HCT116 (cell line): Measurements from ENCODE around the gene ALK. TPM values are rescaled to one million over a fixed set of nuclear protein-coding genes. Genes with fewer than 3 reads are reported as not detected.

Experiments used
- ATAC-seq: fragments of 200-7000 bp; cut with Tn5 transposase; 2 replicates; pipeline ENCODE4 v1.9.1; 2020; ENCODE audit warnings: mild to moderate bottlenecking, moderate library complexity
- BruUV-seq: library from RNA; stranded (reverse); fragments of 400-500 nt; replicated peaks from 2 replicates; lab custom pipeline; 2021; lab: Mats Ljungman, UMichigan
- CTCF ChIA-PET: fragments of 300-600 bp; sonication (Branson Sonifier 250); formaldehyde crosslinking; loops from one replicate; lab custom pipeline; 2021; ENCODE audit warnings: antibody characterized with exemption; lab: Charles Lee
- POLR2A ChIA-PET: fragments of 300-600, 350-600 bp; sonication (Branson Sonifier 250); formaldehyde crosslinking; loops from one replicate; lab custom pipeline; 2021; ENCODE audit warnings: antibody characterized with exemption; lab: Charles Lee
- RAD21 ChIA-PET, 2 experiments: fragments of 300-600 bp; sonication (Branson Sonifier 250); formaldehyde crosslinking; loops; one replicate each; lab custom pipeline; 2023; ENCODE audit warnings: low total read pairs in 2 of 2; ENCODE audit not compliant: uncharacterized antibody in 2 of 2, unreplicated experiment in 2 of 2, low non-redundant PET in 1 of 2; lab: Charles Lee
- DNase-seq: peaks from one replicate; pipeline ENCODE4 v3.0.0-alpha.2; 2010; ENCODE audit warnings: low read depth, low spot score
- H2AFZ ChIP-seq: fragments of 200-600 bp; shearing (Covaris generic), sonication (generic); 2 replicates; pipeline ENCODE4 v1.6.1; 2017; ENCODE audit warnings: low read depth, mixed run types, mixed read lengths, antibody characterized with exemption, low read length; ENCODE audit not compliant: poor library complexity, severe bottlenecking
- H3K27ac ChIP-seq: 2 replicates; pipeline ENCODE4 v1.5.1; 2012; ENCODE audit warnings: low read depth, low read length
- H3K27me3 ChIP-seq: fragments of 200-600 bp; sonication (generic); 2 replicates; pipeline ENCODE4 v1.6.1; 2016; ENCODE audit warnings: mixed run types, low read length, mixed read lengths; ENCODE audit not compliant: insufficient read depth
- H3K36me3 ChIP-seq, 2 experiments: fragments of 200-500 bp in 1 of 2; fragments of 200-600 bp in 1 of 2; sonication (Bioruptor generic) in 1 of 2; sonication (generic) in 1 of 2; 2 replicates each; pipeline versions ENCODE4 v1.5.1 to v1.6.1; 2014 to 2016; ENCODE audit warnings: low read length in 2 of 2, inconsistent platforms in 1 of 2, mixed read lengths in 1 of 2, mixed run types in 1 of 2; ENCODE audit not compliant: insufficient read depth in 2 of 2, control insufficient read depth in 1 of 2
- H3K4me1 ChIP-seq, 2 experiments: fragments of 200-600 bp in 1 of 2; sonication (generic) in 1 of 2; 2 replicates each; pipeline versions ENCODE4 v1.5.1 to v1.6.1; 2012 to 2017; ENCODE audit warnings: low read length in 2 of 2, inconsistent platforms in 1 of 2, mild to moderate bottlenecking in 1 of 2, mixed read lengths in 1 of 2, mixed run types in 1 of 2, moderate library complexity in 1 of 2; ENCODE audit not compliant: insufficient read depth in 2 of 2, control insufficient read depth in 1 of 2
- H3K4me2 ChIP-seq: fragments of 200-600 bp; sonication (generic); 2 replicates; pipeline ENCODE4 v1.6.1; 2017; ENCODE audit warnings: mixed run types, low read length, mixed read lengths
- H3K4me3 ChIP-seq, 2 experiments: fragments of 200-600 bp in 1 of 2; sonication (generic) in 1 of 2; replicated peaks in 1 of 2; 2 replicates each; pipeline ENCODE4 v1.5.1; 2011 to 2016; ENCODE audit warnings: low read length in 2 of 2, control low read depth in 1 of 2, low read depth in 1 of 2, mild to moderate bottlenecking in 1 of 2, mixed read lengths in 1 of 2, mixed run types in 1 of 2
- H3K79me2 ChIP-seq: fragments of 200-600 bp; sonication (generic); 2 replicates; pipeline ENCODE4 v1.6.1; 2017; ENCODE audit warnings: mild to moderate bottlenecking, mixed run types, low read length, moderate library complexity, mixed read lengths; ENCODE audit not compliant: insufficient read depth
- H3K9ac ChIP-seq: fragments of 200-600 bp; sonication (generic); 2 replicates; pipeline ENCODE4 v1.6.1; 2016; ENCODE audit warnings: low read length, mixed read lengths
- H3K9me2 ChIP-seq: fragments of 200-600 bp; sonication (generic), shearing (Covaris generic); 2 replicates; pipeline ENCODE4 v1.6.1; 2017; ENCODE audit warnings: mixed run types, mild to moderate bottlenecking, moderate library complexity; ENCODE audit not compliant: insufficient read depth
- H3K9me3 ChIP-seq, 2 experiments: fragments of 200-500 bp in 1 of 2; fragments of 200-600 bp in 1 of 2; sonication (Bioruptor generic) in 1 of 2; sonication (generic) in 1 of 2; 2 replicates each; pipeline ENCODE4 v1.6.1; 2014 to 2017; ENCODE audit warnings: low read length in 2 of 2, mixed read lengths in 2 of 2, inconsistent platforms in 1 of 2, low read depth in 1 of 2, mild to moderate bottlenecking in 1 of 2, mixed run types in 1 of 2, moderate library complexity in 1 of 2; ENCODE audit not compliant: control insufficient read depth in 1 of 2, insufficient read depth in 1 of 2
- H4K20me1 ChIP-seq: fragments of 200-600 bp; sonication (generic), shearing (Covaris generic); 2 replicates; pipeline ENCODE4 v1.6.1; 2017; ENCODE audit warnings: mixed run types, mild to moderate bottlenecking, moderate library complexity; ENCODE audit not compliant: insufficient read depth
- CBX3 ChIP-seq: IDR thresholded peaks from 2 replicates; pipeline ENCODE4 v1.6.1; 2012; ENCODE audit warnings: low read depth
- CEBPB ChIP-seq: IDR thresholded peaks from 2 replicates; pipeline ENCODE4 v1.6.1; 2012; ENCODE audit warnings: low read depth
- ELF1 ChIP-seq: IDR thresholded peaks from 2 replicates; pipeline ENCODE4 v1.6.1; 2012; ENCODE audit warnings: low read depth, borderline replicate concordance
- EZH2phosphoT487 ChIP-seq: fragments of 200-600 bp; IDR thresholded peaks from 2 replicates; pipeline ENCODE4 v1.6.1; 2018; ENCODE audit warnings: antibody characterized with exemption, borderline replicate concordance
- FOSL1 ChIP-seq: IDR thresholded peaks from 2 replicates; pipeline ENCODE4 v1.6.1; 2012; ENCODE audit warnings: low read depth
- POLR2A ChIP-seq: IDR thresholded peaks from 2 replicates; pipeline ENCODE4 v1.7.0; 2011; ENCODE audit warnings: borderline replicate concordance; ENCODE audit not compliant: insufficient read depth, insufficient read length; ENCODE audit errors: extremely low read depth
- SIN3A ChIP-seq: IDR thresholded peaks from 2 replicates; pipeline ENCODE4 v1.6.1; 2012; ENCODE audit warnings: low read depth
- intact Hi-C: fragments of 100-400 bp; cut with micrococcal nuclease; formaldehyde crosslinking; loops from 2 replicates; pipeline ENCODE4 v1.10.0; 2022
- total RNA-seq: library from RNA; stranded (reverse); gene quantifications from one replicate; pipeline ENCODE4 v1.2.1, GENCODE V29; 2021; ENCODE audit not compliant: unreplicated experiment
- TF ChIP-seq, protein P1 (sequence below): IDR thresholded peaks from 2 replicates; pipeline ENCODE4 v1.6.1; 2012; ENCODE audit warnings: low read depth

ALK gene
- total RNA-seq, 1 experiment from 2014 or later: not detected

- no peaks in the 10 kb centered on the region for H3K9me3 ChIP-seq
- ATAC-seq (no peak), DNase-seq (no peak)
- ChIA-PET POLR2A (no interaction called here), RAD21 (no interaction called here), CTCF (interaction anchor here (0.5 kb wide), 1 partner anchor 13 kb away, joined by 4 read pairs; no protein-coding TSS in a partner anchor)
- no peak overlapping the region for H3K27ac ChIP-seq
- no peaks in the 10 kb centered on the region for H3K4me1 ChIP-seq
- intact Hi-C loops: no loop called here
- TF ChIP-seq SIN3A: no peak
- H3K36me3 ChIP-seq: no peaks in the 10 kb centered on the region
- no peaks in the 10 kb centered on the region for H3K79me2 ChIP-seq
- H4K20me1 ChIP-seq: no peaks in the 10 kb centered on the region
- H3K9ac ChIP-seq: no peak overlapping the region
- peaks cover 68% of the 10 kb centered on the region for H3K27me3 ChIP-seq
- no TSS peak for BruUV-seq
- no peaks in the 10 kb centered on the region for H3K9me2 ChIP-seq
- H3K4me2 ChIP-seq: no peak overlapping the region
- no peak overlapping the region for H2AFZ ChIP-seq
- no peak overlapping the region for H3K4me3 ChIP-seq
Observed at GRCh38 chr2:29578084-29578598, 343.2 kb downstream of the ALK start.

DNA sequence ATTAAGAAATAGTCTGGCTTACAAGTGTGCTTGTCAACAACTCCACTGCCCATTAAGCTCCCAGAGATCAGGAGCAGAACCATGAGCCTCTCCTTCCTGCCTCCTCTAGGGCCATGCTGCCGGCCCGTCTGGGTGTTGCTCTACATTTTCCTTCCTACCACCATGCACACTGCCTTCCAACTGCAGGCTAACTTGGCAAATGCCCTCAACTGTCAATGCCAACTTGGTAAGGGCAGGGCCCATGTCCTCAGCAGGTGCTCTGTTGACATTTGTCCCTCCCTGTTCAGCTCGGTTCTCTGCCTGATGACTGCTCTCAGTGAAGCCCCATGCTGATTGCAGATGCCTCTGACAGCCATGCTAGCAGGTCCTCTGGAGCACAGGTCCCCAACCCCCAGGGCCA lies 345.2 kb downstream of the ALK start:
- no peaks in the 10 kb centered on the region for H3K36me3 ChIP-seq
- ATAC-seq (no peak), DNase-seq (no peak)
- intact Hi-C loops: no loop called here
- BruUV-seq: no TSS peak
- H3K27me3 ChIP-seq: peaks cover 74% of the 10 kb centered on the region
- no peak overlapping the region for H3K4me2 ChIP-seq
- CTCF ChIA-PET: no interaction called here
- no peaks in the 10 kb centered on the region for H3K79me2 ChIP-seq
- RAD21 ChIA-PET: no interaction called here
- no peak overlapping the region for H3K4me3 ChIP-seq
- H3K9me2 ChIP-seq: no peaks in the 10 kb centered on the region
- H3K27ac ChIP-seq: no peak overlapping the region
- H2AFZ ChIP-seq: no peak overlapping the region
- POLR2A ChIA-PET: no interaction called here
- H3K9me3 ChIP-seq: no peaks in the 10 kb centered on the region
- no peak overlapping the region for H3K9ac ChIP-seq
- no peaks in the 10 kb centered on the region for H3K4me1 ChIP-seq
- TF ChIP-seq EZH2phosphoT487: no peak
- TF ChIP-seq, protein P1, sequence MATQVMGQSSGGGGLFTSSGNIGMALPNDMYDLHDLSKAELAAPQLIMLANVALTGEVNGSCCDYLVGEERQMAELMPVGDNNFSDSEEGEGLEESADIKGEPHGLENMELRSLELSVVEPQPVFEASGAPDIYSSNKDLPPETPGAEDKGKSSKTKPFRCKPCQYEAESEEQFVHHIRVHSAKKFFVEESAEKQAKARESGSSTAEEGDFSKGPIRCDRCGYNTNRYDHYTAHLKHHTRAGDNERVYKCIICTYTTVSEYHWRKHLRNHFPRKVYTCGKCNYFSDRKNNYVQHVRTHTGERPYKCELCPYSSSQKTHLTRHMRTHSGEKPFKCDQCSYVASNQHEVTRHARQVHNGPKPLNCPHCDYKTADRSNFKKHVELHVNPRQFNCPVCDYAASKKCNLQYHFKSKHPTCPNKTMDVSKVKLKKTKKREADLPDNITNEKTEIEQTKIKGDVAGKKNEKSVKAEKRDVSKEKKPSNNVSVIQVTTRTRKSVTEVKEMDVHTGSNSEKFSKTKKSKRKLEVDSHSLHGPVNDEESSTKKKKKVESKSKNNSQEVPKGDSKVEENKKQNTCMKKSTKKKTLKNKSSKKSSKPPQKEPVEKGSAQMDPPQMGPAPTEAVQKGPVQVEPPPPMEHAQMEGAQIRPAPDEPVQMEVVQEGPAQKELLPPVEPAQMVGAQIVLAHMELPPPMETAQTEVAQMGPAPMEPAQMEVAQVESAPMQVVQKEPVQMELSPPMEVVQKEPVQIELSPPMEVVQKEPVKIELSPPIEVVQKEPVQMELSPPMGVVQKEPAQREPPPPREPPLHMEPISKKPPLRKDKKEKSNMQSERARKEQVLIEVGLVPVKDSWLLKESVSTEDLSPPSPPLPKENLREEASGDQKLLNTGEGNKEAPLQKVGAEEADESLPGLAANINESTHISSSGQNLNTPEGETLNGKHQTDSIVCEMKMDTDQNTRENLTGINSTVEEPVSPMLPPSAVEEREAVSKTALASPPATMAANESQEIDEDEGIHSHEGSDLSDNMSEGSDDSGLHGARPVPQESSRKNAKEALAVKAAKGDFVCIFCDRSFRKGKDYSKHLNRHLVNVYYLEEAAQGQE: no peak
- TF ChIP-seq CEBPB: no peak
- no peak for TF ChIP-seq ELF1
- TF ChIP-seq CBX3: no peak
- no peak for TF ChIP-seq POLR2A
- no peak for TF ChIP-seq FOSL1
- no peaks in the 10 kb centered on the region for H4K20me1 ChIP-seq
